GM18520 (cell line): ENCODE results near the gene CD6.

Source experiments
- ATAC-seq: cut with Tn5 transposase; IDR thresholded peaks from one replicate; pipeline ENCODE4 v1.9.1; 2021; ENCODE audit not compliant: unreplicated experiment

CD6 gene

GRCh38 chr11:60935676-60936442 lies 35.6 kb upstream of the CD6 start:
- ATAC-seq, result no peak

- no peak for ATAC-seq
These were observed 34.9 kb upstream of the CD6 start for GRCh38 chr11:60936467-60937143.

GRCh38 chr11:60937144-60937527 lies 34.3 kb upstream of the CD6 start:
- ATAC-seq, result no peak

GRCh38 chr11:60937811-60938210 lies 33.7 kb upstream of the CD6 start:
- ATAC-seq, result no peak

- no peak for ATAC-seq
These were observed 33.0 kb upstream of the CD6 start for GRCh38 chr11:60938500-60938899.

- no peak for ATAC-seq
These were observed 32.2 kb upstream of the CD6 start for GRCh38 chr11:60939301-60939700.

- no peak for ATAC-seq
These were observed 31.6 kb upstream of the CD6 start for GRCh38 chr11:60939855-60940254.

GRCh38 chr11:60941371-60942119 lies 29.9 kb upstream of the CD6 start:
- ATAC-seq, result no peak

- no peak for ATAC-seq
These were observed 29.3 kb upstream of the CD6 start for GRCh38 chr11:60942219-60942618.

GRCh38 chr11:60942970-60943565 lies 28.4 kb upstream of the CD6 start:
- no peak for ATAC-seq

- no peak for ATAC-seq
These were observed 26.8 kb upstream of the CD6 start for GRCh38 chr11:60944490-60945294.

GRCh38 chr11:60945295-60945667 lies 26.2 kb upstream of the CD6 start:
- ATAC-seq, result no peak

GRCh38 chr11:60946601-60947264 lies 24.7 kb upstream of the CD6 start:
- ATAC-seq, result no peak

GRCh38 chr11:60947700-60948099 lies 23.8 kb upstream of the CD6 start:
- ATAC-seq, result no peak

GRCh38 chr11:60948250-60948649 lies 23.2 kb upstream of the CD6 start:
- no peak for ATAC-seq

- no peak for ATAC-seq
These were observed 21.5 kb upstream of the CD6 start for GRCh38 chr11:60950024-60950423.

- ATAC-seq, result no peak
These were observed 20.4 kb upstream of the CD6 start for GRCh38 chr11:60950933-60951605.

- ATAC-seq, result no peak
These were observed 19.9 kb upstream of the CD6 start for GRCh38 chr11:60951606-60951903.

GRCh38 chr11:60951904-60952741 lies 19.4 kb upstream of the CD6 start, which contains the start of gene SLC15A3:
TSS of gene SLC15A3 (minus strand) at chr11:60952176. CDS start at chr11:60951551, 625 bp downstream.
- ATAC-seq, result peak; percentile 52
